HEK293T (cell line): ENCODE data around the gene SLC2A5.

Source experiments
- BHLHE40 ChIP-seq: fragments of 450-650 bp; IDR thresholded peaks from 2 replicates; pipeline ENCODE4 v1.6.1; 2016; ENCODE audit warnings: mild to moderate bottlenecking, moderate library complexity, borderline replicate concordance
- ELF4 ChIP-seq: fragments of 450-650 bp; IDR thresholded peaks from 2 replicates; pipeline ENCODE4 v1.6.1; 2017; ENCODE audit warnings: antibody characterized with exemption
- FOXA1 ChIP-seq: fragments of 450-650 bp; IDR thresholded peaks from 2 replicates; pipeline ENCODE4 v1.6.1; 2016; ENCODE audit warnings: mild to moderate bottlenecking
- HDGF ChIP-seq: fragments of 450-650 bp; IDR thresholded peaks from 2 replicates; pipeline ENCODE4 v1.6.1; 2017; ENCODE audit warnings: antibody characterized with exemption, borderline replicate concordance
- L3MBTL2 ChIP-seq: fragments of 450-650 bp; conservative IDR thresholded peaks from 2 replicates; pipeline ENCODE4 v1.6.1; 2016; ENCODE audit warnings: mild to moderate bottlenecking
- SP1 ChIP-seq: fragments of 450-650 bp; IDR thresholded peaks from 2 replicates; pipeline ENCODE4 v1.6.1; 2017
- SUZ12 ChIP-seq: fragments of 450-650 bp; IDR thresholded peaks from 2 replicates; pipeline ENCODE4 v1.6.1; 2016; ENCODE audit warnings: mild to moderate bottlenecking
- TARDBP ChIP-seq: fragments of 450-650 bp; IDR thresholded peaks from 2 replicates; pipeline ENCODE4 v1.6.1; 2016

DNA sequence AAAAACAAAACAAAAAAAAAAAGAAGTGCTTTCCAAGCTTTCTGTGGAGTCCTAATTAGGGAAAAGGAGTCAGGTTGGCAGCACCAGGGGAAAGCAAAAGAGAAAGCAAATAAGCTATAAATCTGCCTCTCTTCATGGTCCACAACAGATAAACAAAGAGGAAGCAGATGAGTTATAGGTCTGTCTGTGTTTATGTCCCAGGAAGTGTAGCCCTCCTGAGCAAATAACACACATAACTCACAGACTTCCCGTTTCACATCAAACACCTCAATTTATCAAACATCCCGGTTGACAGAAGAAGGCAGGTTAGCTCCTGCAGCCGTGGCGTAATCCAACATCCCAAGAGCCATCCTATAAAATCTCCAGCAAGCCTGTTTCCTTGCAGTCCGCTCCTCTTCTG is 5.6 kb upstream of the SLC2A5 start:
- no peak for TF ChIP-seq SP1
- no peak for TF ChIP-seq L3MBTL2
- no peak for TF ChIP-seq SUZ12
- no peak for TF ChIP-seq BHLHE40
- TF ChIP-seq TARDBP: no peak
- no peak for TF ChIP-seq HDGF
- no peak for TF ChIP-seq ELF4
- no peak for TF ChIP-seq FOXA1
